Activated CD8-positive, alpha-beta T cell treated with anti-CD3 and anti-CD28 coated beads for 36 hours (primary cell): ENCODE results near the gene KIAA0319L. TPM values are rescaled to one million over a fixed set of nuclear protein-coding genes. Genes with fewer than 3 reads are reported as not detected.

ENCODE experiments used
- ATAC-seq: fragments of 200-7000 bp; cut with Tn5 transposase; one replicate; pipeline ENCODE4 v1.10.0; 2021; ENCODE audit warnings: mild to moderate bottlenecking, moderate library complexity
- CTCF ChIA-PET: fragments of 350-600 bp; sonication (Branson Sonifier 250); formaldehyde crosslinking; loops from one replicate; lab custom pipeline; 2021; ENCODE audit warnings: antibody characterized with exemption; lab: Charles Lee
- POLR2A ChIA-PET: fragments of 350-600 bp; sonication (Branson Sonifier 250); formaldehyde crosslinking; loops from one replicate; lab custom pipeline; 2021; ENCODE audit warnings: antibody characterized with exemption; lab: Charles Lee
- DNase-seq: peaks from one replicate; pipeline ENCODE4 v3.0.0-alpha.2; 2020
- H3K27ac Mint-ChIP-seq: one replicate; pipeline ENCODE4 v1.8.0; 2021; ENCODE audit warnings: mild to moderate bottlenecking, mixed read lengths
- H3K27me3 Mint-ChIP-seq: one replicate; pipeline ENCODE4 v1.8.0; 2021; ENCODE audit warnings: mixed read lengths
- H3K36me3 Mint-ChIP-seq: one replicate; pipeline ENCODE4 v1.8.0; 2021; ENCODE audit warnings: low read depth, mixed read lengths
- H3K4me1 Mint-ChIP-seq: one replicate; pipeline ENCODE4 v1.8.0; 2021; ENCODE audit warnings: low read depth, mixed read lengths
- H3K4me3 Mint-ChIP-seq: one replicate; pipeline ENCODE4 v1.8.0; 2021; ENCODE audit warnings: mild to moderate bottlenecking, moderate library complexity, mixed read lengths
- H3K9me3 Mint-ChIP-seq: one replicate; pipeline ENCODE4 v1.8.0; 2021; ENCODE audit warnings: mixed read lengths
- CTCF ChIP-seq: fragments of 200-600 bp; IDR thresholded peaks from one replicate; pipeline ENCODE4 v1.8.0; 2022; ENCODE audit warnings: antibody characterized with exemption, mild to moderate bottlenecking
- intact Hi-C: fragments of 100-400 bp; cut with micrococcal nuclease; formaldehyde crosslinking; loops from one replicate; pipeline ENCODE4 v1.10.0; 2022
- total RNA-seq, 2 experiments: library from RNA; stranded (reverse); gene quantifications; one replicate each; pipeline ENCODE4 v1.2.3, GENCODE V29; 2021

Gene KIAA0319L
- total RNA-seq, 2 experiments from 2014 or later, result 22.8 to 30.9 TPM

- Mint-ChIP-seq H3K36me3 (peaks cover 9% of the 10 kb centered on the region), H3K27ac (no peak overlapping the region), H3K4me1 (peaks cover 6% of the 10 kb centered on the region), H3K9me3 (no peaks in the 10 kb centered on the region), H3K4me3 (no peak overlapping the region), H3K27me3 (no peaks in the 10 kb centered on the region)
- intact Hi-C loops, result no loop called here
- DNase-seq (no peak), ATAC-seq (no peak)
- no peak for TF ChIP-seq CTCF
- POLR2A ChIA-PET, result no interaction called here
- CTCF ChIA-PET, result interaction anchor here (1.5 kb wide), 1 partner anchor 33 kb away, joined by 4 read pairs; no protein-coding TSS in a partner anchor
Observed at GRCh38 chr1:35597870-35598269, 40.7 kb upstream of the KIAA0319L start.

- ATAC-seq (no peak), DNase-seq (no peak)
- no peak overlapping the region for H3K27ac Mint-ChIP-seq
- no peaks in the 10 kb centered on the region for H3K27me3 Mint-ChIP-seq
- TF ChIP-seq CTCF, result no peak
- peaks cover 7% of the 10 kb centered on the region for H3K4me1 Mint-ChIP-seq
- intact Hi-C loops, result no loop called here
- no peaks in the 10 kb centered on the region for H3K9me3 Mint-ChIP-seq
- peaks cover 6% of the 10 kb centered on the region for H3K36me3 Mint-ChIP-seq
- H3K4me3 Mint-ChIP-seq, result no peak overlapping the region
- CTCF ChIA-PET, result no interaction called here
- POLR2A ChIA-PET, result no interaction called here
Observed at GRCh38 chr1:35595684-35596083, 38.5 kb upstream of the KIAA0319L start.

- ATAC-seq, result no peak
- ChIA-PET POLR2A (interaction anchor here (0.6 to 1.5 kb wide), 5 partner anchors 9 to 122 kb away, joined by 3 to 4 read pairs (median 3); no protein-coding TSS in a partner anchor), CTCF (interaction anchor here (0.7 to 1.0 kb wide), 2 partner anchors 29 to 122 kb away, joined by 3 to 4 read pairs; no protein-coding TSS in a partner anchor)
- no peaks in the 10 kb centered on the region for H3K9me3 Mint-ChIP-seq
- no peak overlapping the region for H3K4me3 Mint-ChIP-seq
- TF ChIP-seq CTCF, result no peak
- H3K27me3 Mint-ChIP-seq, result no peaks in the 10 kb centered on the region
- H3K27ac Mint-ChIP-seq, result no peak overlapping the region
- peaks cover 3% of the 10 kb centered on the region for H3K36me3 Mint-ChIP-seq
- intact Hi-C loops, result no loop called here
- DNase-seq, result no peak
- H3K4me1 Mint-ChIP-seq, result peaks cover 7% of the 10 kb centered on the region
Observed at GRCh38 chr1:35594005-35594760, 37.0 kb upstream of the KIAA0319L start.

GRCh38 chr1:35592991-35593769, 36.0 kb upstream of the KIAA0319L start:
- peaks cover 7% of the 10 kb centered on the region for H3K4me1 Mint-ChIP-seq
- no peak overlapping the region for H3K4me3 Mint-ChIP-seq
- ChIA-PET POLR2A (interaction anchor here (1.2 kb wide), 2 partner anchors 9 to 123 kb away, joined by 4 read pairs; no protein-coding TSS in a partner anchor), CTCF (no interaction called here)
- H3K9me3 Mint-ChIP-seq, result no peaks in the 10 kb centered on the region
- peak overlapping the region; percentile 47 for H3K27ac Mint-ChIP-seq
- no peak for TF ChIP-seq CTCF
- no peaks in the 10 kb centered on the region for H3K27me3 Mint-ChIP-seq
- DNase-seq (peak; percentile 35), ATAC-seq (peak; percentile 76)
- peaks cover 3% of the 10 kb centered on the region for H3K36me3 Mint-ChIP-seq
- intact Hi-C loops, result no loop called here
